GM21526 (cell line): ENCODE measurements around the gene CHRM5.

Source experiments
- ATAC-seq: cut with Tn5 transposase; IDR thresholded peaks from one replicate; pipeline ENCODE4 v1.9.1; 2021; ENCODE audit warnings: moderate library complexity; ENCODE audit not compliant: unreplicated experiment, low FRiP score

CHRM5 gene, protein sequence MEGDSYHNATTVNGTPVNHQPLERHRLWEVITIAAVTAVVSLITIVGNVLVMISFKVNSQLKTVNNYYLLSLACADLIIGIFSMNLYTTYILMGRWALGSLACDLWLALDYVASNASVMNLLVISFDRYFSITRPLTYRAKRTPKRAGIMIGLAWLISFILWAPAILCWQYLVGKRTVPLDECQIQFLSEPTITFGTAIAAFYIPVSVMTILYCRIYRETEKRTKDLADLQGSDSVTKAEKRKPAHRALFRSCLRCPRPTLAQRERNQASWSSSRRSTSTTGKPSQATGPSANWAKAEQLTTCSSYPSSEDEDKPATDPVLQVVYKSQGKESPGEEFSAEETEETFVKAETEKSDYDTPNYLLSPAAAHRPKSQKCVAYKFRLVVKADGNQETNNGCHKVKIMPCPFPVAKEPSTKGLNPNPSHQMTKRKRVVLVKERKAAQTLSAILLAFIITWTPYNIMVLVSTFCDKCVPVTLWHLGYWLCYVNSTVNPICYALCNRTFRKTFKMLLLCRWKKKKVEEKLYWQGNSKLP

DNA sequence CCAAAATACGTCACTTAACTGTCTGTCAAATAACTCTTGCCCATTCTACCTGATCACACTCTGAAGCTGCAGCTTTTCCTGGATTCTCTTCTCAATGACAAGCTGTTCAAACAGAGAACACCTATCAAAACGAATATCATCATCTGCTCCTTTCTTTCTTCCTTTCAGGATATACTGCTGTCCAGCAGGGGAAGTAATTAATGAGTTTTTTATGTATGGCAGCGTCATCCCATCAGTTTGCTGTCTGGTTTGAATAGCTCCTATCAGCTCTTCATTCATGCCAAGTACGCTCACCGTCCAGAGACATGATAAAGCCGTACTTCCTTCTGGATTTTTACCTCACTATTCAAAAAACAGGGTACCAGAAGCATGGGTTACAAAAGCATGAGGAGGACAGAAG lies at the start of gene CHRM5:
Gene CHRM5, plus strand, starts transcription at position 274 of the 400 bp plus-strand sequence. CDS start 94,221 bp downstream, outside the sequence.
- ATAC-seq = no peak

DNA sequence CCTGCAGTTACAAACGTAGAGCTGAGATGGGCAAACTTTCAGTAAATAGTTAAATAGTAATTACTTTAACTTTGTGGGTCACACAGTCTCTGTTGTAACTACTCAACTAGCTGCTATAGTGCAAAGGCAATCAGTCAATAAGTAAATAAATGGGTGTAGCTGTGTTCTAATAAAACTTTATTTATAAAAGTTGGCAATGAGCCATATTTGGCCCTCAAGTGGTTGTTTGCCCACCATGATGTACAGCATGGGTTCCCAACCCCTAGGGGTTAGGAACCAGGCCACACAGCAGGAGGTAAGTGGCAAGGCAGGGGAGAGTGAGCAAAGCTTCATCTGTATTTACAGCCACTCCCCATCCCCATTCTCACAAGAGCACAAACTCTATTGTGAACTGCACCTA lies 44.9 kb upstream of the CHRM5 start:
- no peak for ATAC-seq

DNA sequence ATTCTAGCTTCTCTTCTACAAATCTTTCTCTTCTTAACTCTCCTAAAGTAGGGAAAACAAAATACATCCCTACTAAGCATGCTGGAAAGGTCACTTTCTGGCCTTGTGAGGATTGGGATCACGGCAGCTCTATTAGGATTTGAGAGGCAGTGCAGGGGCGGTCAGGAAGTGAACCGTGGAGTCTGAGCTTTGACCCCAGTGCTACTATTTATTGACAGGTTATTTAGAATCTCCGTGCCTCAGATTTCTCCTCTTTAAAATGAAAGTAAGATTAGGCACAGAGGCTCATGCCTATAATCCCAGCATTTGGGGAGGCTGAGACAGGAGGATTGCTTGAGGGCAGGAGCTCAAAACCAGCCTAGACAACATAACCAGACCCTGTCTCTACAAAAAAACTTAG lies 42.0 kb upstream of the CHRM5 start:
- ATAC-seq = no peak

DNA sequence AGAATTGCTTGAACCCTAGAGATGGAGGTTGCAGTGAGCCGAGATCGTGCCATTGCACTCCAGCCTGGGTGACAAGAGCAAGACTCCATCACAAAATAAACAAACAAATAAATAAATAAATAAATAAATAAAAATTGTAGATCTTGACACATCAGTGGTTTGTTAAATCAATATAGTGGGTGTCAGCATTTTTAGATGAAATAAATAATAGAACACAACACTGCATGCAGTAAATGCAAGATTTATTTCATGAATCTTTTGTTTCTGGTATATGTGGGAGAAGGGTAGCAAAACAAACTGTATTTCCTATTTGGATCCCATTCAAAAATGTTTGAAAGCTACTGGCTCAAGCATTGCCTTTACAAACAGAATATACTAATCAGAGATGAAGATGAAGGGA lies 35.6 kb upstream of the CHRM5 start:
- ATAC-seq = no peak

DNA sequence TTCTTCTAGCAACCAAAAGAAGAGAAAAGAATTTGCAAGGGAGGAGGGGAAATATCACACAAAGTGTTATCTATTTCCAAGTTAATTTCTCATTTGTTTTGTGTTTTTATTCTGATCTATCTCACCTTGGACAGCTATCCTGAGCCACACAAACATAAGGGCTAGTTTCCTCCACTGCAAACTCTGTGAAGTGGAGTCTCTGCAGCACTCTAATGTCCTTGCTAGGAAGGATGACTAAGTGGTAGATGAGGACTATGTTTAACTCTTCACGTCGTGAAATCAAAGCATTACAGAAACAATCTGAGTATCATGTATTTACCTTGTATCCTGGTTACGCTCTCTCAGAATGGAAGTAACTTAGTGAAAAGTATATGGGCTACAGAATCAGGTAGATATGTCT lies 33.9 kb upstream of the CHRM5 start:
- no peak for ATAC-seq

DNA sequence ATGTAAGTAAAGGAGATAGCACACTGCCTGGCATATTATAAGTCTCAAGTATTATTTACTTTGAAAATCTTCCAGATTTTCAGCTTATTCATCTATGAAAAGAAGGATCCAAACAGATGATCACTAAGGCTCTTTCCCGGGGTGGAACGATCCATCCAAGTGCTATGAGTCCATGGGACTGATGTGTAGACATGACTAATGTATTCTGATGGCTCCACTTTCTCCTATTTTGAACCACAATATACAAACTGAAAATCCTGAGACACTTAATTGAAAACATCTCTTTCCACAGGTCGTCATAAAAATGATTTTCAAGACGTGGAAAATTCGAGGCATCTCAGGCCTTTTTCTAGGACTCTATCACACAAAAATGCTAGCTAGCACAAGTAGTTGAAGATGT lies 33.4 kb upstream of the CHRM5 start:
- ATAC-seq = no peak

DNA sequence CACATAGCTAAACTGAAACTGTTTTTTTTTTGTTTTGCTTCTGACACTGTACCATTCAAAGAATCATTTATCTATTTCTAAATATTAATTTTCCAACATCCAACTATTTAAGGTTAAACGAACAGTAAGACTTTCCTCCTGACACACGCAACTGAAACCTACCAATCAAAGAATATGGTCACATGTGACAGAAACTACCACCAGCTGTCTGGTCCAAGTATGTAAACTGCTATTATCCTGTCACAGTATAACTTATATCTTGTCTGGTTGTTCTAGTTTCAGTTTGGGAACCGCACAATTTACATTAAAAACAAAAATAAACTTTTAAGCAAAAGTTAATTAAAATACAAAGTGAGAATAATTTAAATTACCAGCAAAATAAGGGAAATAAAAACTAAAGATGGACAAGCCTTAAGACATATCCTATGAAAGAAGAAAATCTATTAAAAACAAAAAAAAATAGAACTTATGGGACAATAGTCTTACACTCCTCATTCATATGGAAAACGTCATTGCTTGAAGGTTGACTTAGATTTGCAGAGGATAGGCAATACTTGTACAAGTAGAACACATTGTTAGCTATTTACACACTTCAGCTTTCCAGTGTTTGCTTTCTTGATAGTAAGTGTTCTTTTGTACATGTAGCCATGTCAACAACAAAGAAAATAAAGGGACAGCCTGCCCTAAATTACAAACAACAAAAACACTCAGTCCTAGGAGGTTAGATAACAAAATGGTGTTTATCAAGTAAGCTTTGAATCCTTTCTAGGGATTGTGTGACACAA lies 26.8 kb upstream of the CHRM5 start:
- no peak for ATAC-seq

DNA sequence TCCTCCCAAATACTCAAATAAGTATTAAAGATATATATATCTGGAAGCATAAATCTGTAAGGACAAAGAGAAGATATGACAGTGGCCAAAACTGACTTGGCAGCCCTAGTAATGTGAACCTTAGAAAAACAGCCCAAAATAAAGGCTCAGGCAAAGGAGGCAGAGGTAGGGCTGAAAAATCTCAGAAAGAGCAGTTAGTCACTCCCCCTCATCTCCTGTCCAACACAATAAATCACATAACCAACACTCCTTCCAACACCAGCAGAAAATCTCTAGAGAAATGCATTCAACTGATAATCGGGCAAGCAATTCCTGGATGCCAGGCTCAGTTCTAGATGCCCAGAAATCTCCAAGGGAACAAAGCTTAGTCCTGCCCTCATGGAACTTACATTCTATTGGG lies 22.1 kb upstream of the CHRM5 start:
- ATAC-seq = no peak

DNA sequence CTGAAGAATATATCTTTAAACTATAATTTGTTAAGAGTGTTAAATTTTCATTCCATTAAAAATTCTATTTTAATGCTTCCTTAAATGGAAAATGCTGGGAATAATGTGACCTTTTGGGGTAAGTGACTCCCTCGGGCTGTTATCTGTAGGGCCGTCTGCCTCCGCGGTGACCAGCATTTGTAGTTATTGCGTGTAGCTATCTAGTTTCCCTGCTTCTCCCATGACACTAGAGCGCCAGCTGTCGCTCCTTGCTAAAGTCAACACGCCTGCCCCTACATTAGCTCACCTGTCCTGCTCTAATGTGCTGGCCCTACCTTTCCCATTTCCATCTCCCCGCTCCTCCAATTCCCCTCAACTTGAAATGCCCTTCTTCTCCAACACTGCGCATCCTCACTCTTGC lies 12.4 kb upstream of the CHRM5 start:
- no peak for ATAC-seq

DNA sequence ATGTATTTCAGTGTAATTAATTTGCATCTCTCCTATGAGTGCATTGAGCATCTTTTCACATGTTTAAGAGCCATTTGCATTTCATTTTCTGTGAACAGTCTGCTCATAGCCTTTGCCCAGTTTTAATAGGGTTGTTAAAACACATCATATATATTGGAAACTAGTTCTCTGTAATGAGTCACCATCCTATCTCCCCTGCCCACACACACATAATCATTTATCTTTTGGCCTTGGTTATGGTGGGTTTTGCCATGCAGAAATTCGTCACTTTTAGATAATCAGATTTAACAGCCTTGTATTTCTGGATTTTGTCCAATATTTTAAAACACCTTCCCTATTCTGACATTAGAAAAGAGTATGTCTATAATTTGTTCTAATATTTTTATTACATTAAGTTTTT lies 11.9 kb upstream of the CHRM5 start:
- no peak for ATAC-seq

DNA sequence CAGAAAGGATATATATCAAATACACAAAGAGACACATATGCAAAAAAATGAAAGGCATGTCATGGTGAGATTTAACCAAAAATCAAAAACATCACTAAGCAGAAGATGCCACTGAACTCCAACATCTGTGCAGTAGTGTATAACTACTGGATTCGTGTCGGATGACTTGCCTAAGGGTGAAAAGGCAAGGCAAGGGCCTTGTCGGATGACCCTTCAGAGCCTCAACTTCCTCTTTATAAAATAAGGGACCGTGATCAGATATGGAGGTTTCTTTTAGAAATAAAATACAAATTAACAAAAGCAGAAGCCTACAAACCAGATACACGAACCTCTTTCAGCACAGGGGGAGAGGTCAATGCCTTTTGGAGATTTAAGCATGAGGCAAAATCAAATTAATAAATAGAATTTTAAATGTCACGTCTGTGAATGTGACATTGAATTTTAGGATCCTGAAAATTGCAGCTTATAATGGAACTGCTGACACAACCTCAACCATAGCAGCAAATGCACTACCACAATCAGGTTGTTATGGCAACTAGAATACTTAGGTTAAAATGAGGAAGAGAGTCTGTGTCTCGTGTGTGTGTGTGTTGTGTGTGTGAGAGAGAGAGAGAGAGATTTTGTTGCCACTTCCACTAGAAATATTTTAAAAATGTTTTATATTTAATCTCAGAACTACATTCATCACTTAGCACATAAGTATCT lies 8.3 kb upstream of the CHRM5 start:
- no peak for ATAC-seq

DNA sequence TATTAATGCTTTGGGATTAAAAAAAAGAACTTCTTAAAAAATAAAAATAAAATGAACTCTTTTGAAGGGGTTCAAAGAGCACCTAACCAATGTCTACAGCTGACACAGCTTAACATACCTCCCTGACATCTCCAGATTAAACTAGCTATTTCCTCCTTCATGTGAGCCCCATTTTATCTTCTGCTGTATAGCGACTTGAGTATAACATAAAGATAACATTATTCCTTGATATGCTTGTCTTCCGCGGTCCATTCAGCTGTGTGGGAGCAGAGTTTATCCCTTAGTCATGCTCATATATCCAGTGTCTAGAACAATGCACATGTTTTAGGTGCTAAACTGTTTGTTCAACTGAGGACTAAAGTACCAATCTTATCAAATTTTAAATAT lies 7.8 kb upstream of the CHRM5 start:
- no peak for ATAC-seq

DNA sequence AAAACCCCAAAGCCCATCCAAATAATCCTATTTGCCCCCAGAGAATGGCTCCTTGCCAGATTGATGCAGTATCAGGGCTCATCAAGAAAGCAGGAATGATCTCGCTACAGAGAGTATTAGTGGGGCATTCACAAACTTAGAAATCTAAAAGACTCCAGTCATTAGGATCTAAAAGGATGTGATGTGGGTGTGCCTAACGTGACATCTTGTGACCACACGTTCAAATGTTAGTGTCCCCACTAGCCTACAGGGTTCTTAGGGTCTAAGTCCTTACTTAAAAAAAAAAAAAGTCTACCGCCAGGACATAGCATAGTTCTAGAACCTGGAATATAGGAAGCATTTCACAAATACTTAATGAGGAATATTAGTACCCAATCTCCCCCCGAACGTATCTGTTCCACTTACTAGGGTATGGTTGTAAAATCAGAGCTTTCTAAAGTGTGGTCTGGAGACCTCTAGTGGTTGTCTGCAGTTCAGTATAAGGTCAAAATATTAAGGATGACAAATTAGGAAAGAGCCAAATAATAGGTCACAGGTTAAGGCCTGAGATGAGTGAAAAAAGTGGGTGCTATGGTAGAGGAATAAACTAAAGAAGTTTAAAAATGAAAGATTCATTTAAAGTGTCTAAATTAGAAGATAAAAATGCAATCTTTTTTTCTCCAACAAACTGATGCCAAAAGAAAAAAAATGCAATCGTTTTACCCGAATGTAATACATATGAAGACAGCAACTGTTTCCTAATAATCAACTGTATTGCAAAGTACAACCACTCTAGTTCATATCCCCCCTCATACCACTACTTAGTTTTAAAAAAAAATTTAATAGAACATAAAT lies 4.2 kb upstream of the CHRM5 start:
- ATAC-seq = no peak

DNA sequence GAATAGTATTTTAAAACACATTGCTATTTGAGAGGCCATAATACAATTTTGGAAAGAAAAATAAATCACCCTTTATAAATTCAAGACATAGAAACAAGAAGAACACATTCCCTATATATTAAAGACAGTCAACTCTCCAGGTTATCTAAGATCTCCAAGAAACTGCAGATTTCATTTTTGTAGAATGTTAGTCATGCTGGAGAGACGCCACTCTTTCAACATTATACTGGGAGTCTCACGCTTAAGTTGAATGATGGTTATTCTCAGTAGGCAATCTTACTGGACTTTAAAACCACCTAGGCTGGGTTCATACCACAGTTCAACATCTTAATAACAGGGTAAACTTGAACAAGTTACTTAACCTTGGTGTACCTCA lies 3.6 kb upstream of the CHRM5 start:
- ATAC-seq = no peak

DNA sequence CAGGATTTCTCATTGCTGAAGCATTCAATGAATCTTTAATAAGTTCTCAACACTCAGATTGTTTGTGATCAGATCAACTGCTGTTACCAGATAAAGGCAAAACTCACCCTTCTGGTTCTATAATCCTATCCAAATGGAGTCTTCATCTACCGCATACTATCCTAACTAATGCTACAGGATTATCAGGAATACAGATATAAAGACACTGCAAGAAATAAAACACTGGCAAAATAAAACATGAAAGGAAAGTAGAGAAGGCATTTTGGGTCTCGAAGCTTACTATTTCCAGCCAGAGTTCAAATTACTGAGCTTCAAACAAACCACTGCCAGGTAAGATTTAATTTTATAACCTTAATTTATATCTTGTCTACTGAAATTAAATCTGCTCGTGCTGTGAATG lies 524 bp downstream of the CHRM5 start:
- ATAC-seq = no peak

DNA sequence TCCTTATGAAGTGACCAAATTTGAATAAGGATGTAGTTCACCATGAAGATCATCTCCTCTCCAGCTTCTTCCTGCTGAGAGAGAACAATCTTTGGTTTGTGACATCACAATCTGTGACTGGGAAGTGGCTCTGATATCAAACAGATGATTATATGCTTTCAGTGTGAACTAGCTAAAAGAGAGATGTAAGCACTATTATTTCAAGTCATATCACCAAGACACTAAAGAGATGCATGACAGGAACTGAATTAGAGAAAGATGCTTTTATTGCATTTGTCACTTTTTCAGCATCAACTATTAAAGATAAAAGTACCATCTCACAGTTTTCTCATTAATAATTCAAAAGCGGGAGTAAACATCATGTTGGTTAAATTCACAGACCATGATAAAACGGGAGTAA lies 3.5 kb downstream of the CHRM5 start:
- no peak for ATAC-seq

DNA sequence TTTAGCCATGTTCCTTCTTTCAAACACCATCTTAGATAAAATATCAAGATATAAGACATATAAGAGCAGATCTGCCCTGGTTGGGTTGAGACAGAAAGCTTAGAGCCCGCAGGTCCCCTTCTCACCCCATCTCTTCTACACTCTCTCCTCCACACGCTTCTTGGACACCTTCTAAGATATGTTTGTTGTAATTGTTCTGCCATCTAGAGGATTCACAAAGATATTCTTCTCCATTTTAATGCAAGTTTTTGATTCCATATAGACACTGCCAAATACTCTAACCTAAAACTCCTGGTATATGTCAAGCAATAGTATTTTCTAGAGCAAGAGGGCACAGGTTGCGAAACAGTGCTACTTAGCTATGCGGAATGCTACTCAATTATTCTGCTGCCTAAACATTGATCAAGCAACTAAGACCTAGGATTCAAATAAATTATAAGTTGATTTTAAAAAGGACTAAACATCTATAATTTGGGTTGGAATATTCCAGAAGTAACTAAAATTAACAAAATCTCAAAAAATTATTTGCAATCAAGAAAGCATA lies 6.8 kb downstream of the CHRM5 start:
- ATAC-seq = no peak

DNA sequence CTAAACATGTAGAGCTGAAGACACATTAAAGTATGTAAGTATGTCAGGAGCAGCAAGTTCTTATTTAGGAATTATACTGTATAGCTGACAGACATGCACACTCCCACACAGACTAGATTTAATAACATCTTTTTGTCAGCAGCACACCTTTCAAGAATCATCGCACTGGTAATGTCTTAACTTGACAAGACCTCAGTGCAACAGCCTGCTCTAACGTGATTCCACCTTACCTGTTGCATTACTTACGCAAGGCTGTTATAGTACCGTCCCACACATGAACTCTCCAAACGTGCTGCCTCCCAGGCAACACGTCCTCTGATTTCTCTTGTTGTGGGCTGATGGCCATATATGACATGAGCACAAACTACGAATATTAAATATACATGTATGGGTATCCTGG lies 11.9 kb downstream of the CHRM5 start:
- ATAC-seq = no peak

DNA sequence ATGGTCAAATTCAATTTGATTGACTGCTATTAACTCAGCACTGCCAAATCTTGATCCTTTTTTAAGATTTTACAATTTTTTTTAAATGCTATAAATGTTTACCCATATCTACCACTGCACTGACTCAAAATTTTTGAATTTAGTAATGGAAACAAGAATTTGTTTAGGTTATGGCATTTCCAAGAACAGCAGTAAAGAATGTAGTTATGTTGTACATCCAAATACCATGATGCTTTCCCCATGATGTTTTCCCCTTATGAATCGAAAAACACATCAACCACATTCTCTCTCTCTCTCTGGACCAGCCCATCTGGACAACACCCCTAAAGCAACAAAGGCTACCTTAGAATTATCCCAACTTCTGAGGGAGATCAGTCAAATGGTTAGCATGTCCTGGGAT lies 14.2 kb downstream of the CHRM5 start:
- no peak for ATAC-seq

DNA sequence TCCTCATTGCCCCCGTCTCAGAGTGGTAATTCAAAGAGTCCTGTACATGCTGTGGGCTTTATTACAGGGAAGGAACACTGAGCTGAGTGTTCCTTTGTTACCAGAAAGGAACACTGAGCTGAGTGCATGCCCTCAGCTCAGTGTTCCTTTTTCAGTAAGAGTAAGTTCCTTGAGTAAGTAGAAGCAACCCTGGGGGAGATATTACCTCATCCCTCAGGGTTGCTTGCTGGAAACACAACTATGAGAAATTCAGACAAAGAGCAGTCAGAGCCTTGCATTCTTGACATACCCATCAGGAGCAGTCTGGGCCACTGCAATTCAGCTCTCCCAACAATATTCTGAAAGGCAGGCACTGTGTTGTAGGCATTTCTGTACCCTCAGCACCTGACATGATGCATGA lies 17.0 kb downstream of the CHRM5 start:
- ATAC-seq = no peak
